IMR-90 (cell line): ENCODE data around the gene ZFP92. TPM values are rescaled to one million over a fixed set of nuclear protein-coding genes. Genes with fewer than 3 reads are reported as not detected.

ENCODE experiments used
- ATAC-seq: fragments of 200-7000 bp; cut with Tn5 transposase; 2 replicates; pipeline ENCODE4 v1.9.1; 2020; ENCODE audit warnings: low read depth, mild to moderate bottlenecking, moderate library complexity
- BruUV-seq: library from RNA; stranded (reverse); fragments of 400-500 nt; replicated peaks from 2 replicates; lab custom pipeline; 2021; lab: Mats Ljungman, UMichigan
- CTCF ChIA-PET: fragments of 300-600 bp; formaldehyde crosslinking; extraction: SDS; loops from one replicate; lab custom pipeline; 2021; ENCODE audit warnings: antibody characterized with exemption; lab: Yijun Ruan, JAX
- POLR2A ChIA-PET: fragments of 300-600 bp; sonication (Branson Sonifier 250); formaldehyde crosslinking; loops from one replicate; lab custom pipeline; 2022; ENCODE audit warnings: antibody characterized with exemption; ENCODE audit not compliant: unreplicated experiment; lab: Charles Lee
- DNase-seq: peaks from one replicate; pipeline ENCODE4 v3.0.0; 2013
- H2AFZ ChIP-seq: replicated peaks from 2 replicates; pipeline ENCODE3; 2013; ENCODE audit warnings: low read length, mild to moderate bottlenecking; ENCODE audit not compliant: poor library complexity
- H2AK5ac ChIP-seq: 2 replicates; pipeline ENCODE4 v1.6.1; 2013; ENCODE audit warnings: low read depth, low read length, inconsistent platforms
- H2AK9ac ChIP-seq: replicated peaks from 2 replicates; pipeline ENCODE3; 2013; ENCODE audit warnings: mild to moderate bottlenecking, low read depth, low read length, moderate library complexity; ENCODE audit not compliant: poor library complexity
- H2BK120ac ChIP-seq: 2 replicates; pipeline ENCODE4 v1.6.1; 2013; ENCODE audit warnings: low read depth, low read length, inconsistent platforms
- H2BK15ac ChIP-seq: 3 replicates; pipeline ENCODE4 v1.6.1; 2013; ENCODE audit warnings: low read depth, low read length, inconsistent platforms
- H2BK20ac ChIP-seq: 2 replicates; pipeline ENCODE4 v1.6.1; 2013; ENCODE audit warnings: low read depth, mild to moderate bottlenecking, inconsistent platforms, low read length, moderate library complexity
- H2BK5ac ChIP-seq: 2 replicates; pipeline ENCODE4 v1.6.1; 2013; ENCODE audit warnings: mild to moderate bottlenecking, low read depth, low read length, inconsistent platforms; ENCODE audit not compliant: poor library complexity, severe bottlenecking
- H3K14ac ChIP-seq: replicated peaks from 2 replicates; pipeline ENCODE4 v1.6.1; 2013; ENCODE audit warnings: low read depth, low read length, inconsistent platforms
- H3K18ac ChIP-seq: 2 replicates; pipeline ENCODE4 v1.6.1; 2013; ENCODE audit warnings: low read depth, low read length, control low read depth
- H3K23ac ChIP-seq: 2 replicates; pipeline ENCODE4 v1.6.1; 2013; ENCODE audit warnings: low read depth, low read length, inconsistent platforms
- H3K27ac ChIP-seq: 2 replicates; pipeline ENCODE4 v1.5.1; 2013; ENCODE audit warnings: mild to moderate bottlenecking, control low read depth, low read length; ENCODE audit not compliant: insufficient read depth
- H3K27me3 ChIP-seq: 2 replicates; pipeline ENCODE4 v1.6.1; 2013; ENCODE audit warnings: low read length; ENCODE audit not compliant: control insufficient read depth, insufficient read depth
- H3K36me3 ChIP-seq: 2 replicates; pipeline ENCODE4 v1.6.1; 2013; ENCODE audit warnings: low read length, mixed read lengths; ENCODE audit not compliant: control insufficient read depth, insufficient read depth
- H3K4ac ChIP-seq: 2 replicates; pipeline ENCODE4 v1.6.1; 2013; ENCODE audit warnings: low read depth, low read length, inconsistent platforms
- H3K4me1 ChIP-seq: 2 replicates; pipeline ENCODE4 v1.6.1; 2013; ENCODE audit warnings: low read length, mixed read lengths; ENCODE audit not compliant: control insufficient read depth, insufficient read depth
- H3K4me2 ChIP-seq: 2 replicates; pipeline ENCODE4 v1.6.1; 2013; ENCODE audit warnings: low read depth, mild to moderate bottlenecking, control low read depth, low read length, moderate library complexity
- H3K4me3 ChIP-seq: 2 replicates; pipeline ENCODE4 v1.5.1; 2013; ENCODE audit warnings: low read depth, mild to moderate bottlenecking, control low read depth, low read length, moderate library complexity; ENCODE audit not compliant: insufficient read depth
- H3K56ac ChIP-seq: 2 replicates; pipeline ENCODE4 v1.6.1; 2013; ENCODE audit warnings: low read length, inconsistent platforms; ENCODE audit not compliant: insufficient read depth; ENCODE audit errors: extremely low read depth
- H3K79me1 ChIP-seq, 2 experiments: 2 replicates each; pipeline ENCODE4 v1.6.1; 2013; ENCODE audit warnings: low read length in 2 of 2, inconsistent platforms in 1 of 2, low read depth in 1 of 2
- H3K9ac ChIP-seq: 2 replicates; pipeline ENCODE4 v1.6.1; 2013; ENCODE audit warnings: low read depth, low read length, control low read depth
- H3K9me1 ChIP-seq: 2 replicates; pipeline ENCODE4 v1.6.1; 2013; ENCODE audit warnings: low read length, inconsistent platforms; ENCODE audit not compliant: insufficient read depth
- H3K9me3 ChIP-seq: 2 replicates; pipeline ENCODE4 v1.6.1; 2013; ENCODE audit warnings: low read length; ENCODE audit not compliant: control insufficient read depth, insufficient read depth
- H4K20me1 ChIP-seq: 2 replicates; pipeline ENCODE4 v1.6.1; 2013; ENCODE audit warnings: low read length, inconsistent platforms; ENCODE audit not compliant: insufficient read depth
- H4K5ac ChIP-seq: 2 replicates; pipeline ENCODE4 v1.6.1; 2013; ENCODE audit warnings: mild to moderate bottlenecking, low read depth, low read length, control low read depth
- H4K8ac ChIP-seq, 2 experiments: 2 replicates each; pipeline ENCODE4 v1.6.1; 2013; ENCODE audit warnings: low read depth in 2 of 2, low read length in 2 of 2, control low read depth in 1 of 2, inconsistent platforms in 1 of 2
- H4K91ac ChIP-seq: 2 replicates; pipeline ENCODE4 v1.6.1; 2013; ENCODE audit warnings: low read depth, low read length, inconsistent platforms; ENCODE audit not compliant: insufficient read depth
- BHLHE40 ChIP-seq: fragments of 150-350 bp; IDR thresholded peaks from 2 replicates; pipeline ENCODE4 v1.6.1; 2016; ENCODE audit warnings: mild to moderate bottlenecking, low read depth, low read length
- CEBPB ChIP-seq: IDR thresholded peaks from 2 replicates; pipeline ENCODE4 v1.6.1; 2012; ENCODE audit warnings: low read depth, low read length, improper control_type of control experiment
- CHD1 ChIP-seq: IDR thresholded peaks from 2 replicates; pipeline ENCODE4 v1.6.1; 2012; ENCODE audit warnings: low read depth, low read length, improper control_type of control experiment
- CTCF ChIP-seq: conservative IDR thresholded peaks from 2 replicates; pipeline ENCODE4 v1.5.1; 2012; ENCODE audit warnings: mild to moderate bottlenecking, low read depth, low read length, improper control_type of control experiment
- MAZ ChIP-seq: IDR thresholded peaks from 2 replicates; pipeline ENCODE4 v1.6.1; 2012; ENCODE audit warnings: low read depth, mild to moderate bottlenecking, low read length, improper control_type of control experiment, moderate library complexity, borderline replicate concordance
- MXI1 ChIP-seq: IDR thresholded peaks from 2 replicates; pipeline ENCODE4 v1.6.1; 2012; ENCODE audit warnings: low read depth, mild to moderate bottlenecking, low read length, moderate library complexity, borderline replicate concordance
- RAD21 ChIP-seq: IDR thresholded peaks from 2 replicates; pipeline ENCODE4 v1.6.1; 2012; ENCODE audit warnings: low read length, improper control_type of control experiment
- RCOR1 ChIP-seq: IDR thresholded peaks from 2 replicates; pipeline ENCODE4 v1.6.1; 2012; ENCODE audit warnings: mild to moderate bottlenecking, low read length, improper control_type of control experiment; ENCODE audit not compliant: insufficient replicate concordance
- SMC3 ChIP-seq: fragments of 150-350 bp; IDR thresholded peaks from 2 replicates; pipeline ENCODE4 v1.6.1; 2016; ENCODE audit warnings: low read depth, mild to moderate bottlenecking, antibody characterized with exemption, low read length, moderate library complexity
- USF2 ChIP-seq: fragments of 150-350 bp; IDR thresholded peaks from 2 replicates; pipeline ENCODE4 v1.6.1; 2017; ENCODE audit warnings: mild to moderate bottlenecking, antibody characterized with exemption, low read length, low read depth
- WGBS, 2 experiments: methylation state at CpG; one replicate each; pipeline versions ENCODE4 v1.1.5 to v1.1.7; 2013; ENCODE audit warnings: missing lambda C conversion rate in 2 of 2; ENCODE audit not compliant: insufficient read length in 1 of 2; ENCODE audit errors: extremely low coverage in 2 of 2; 5-methylcytosine and 5-hydroxymethylcytosine counted together
- dilution Hi-C: fragments of 300-500 bp; cut with HindIII; formaldehyde crosslinking; loops from one replicate; pipeline ENCODE4 v1.14.3; 2018; ENCODE audit warnings: low sequenced_read_pairs; ENCODE audit not compliant: unreplicated experiment
- in situ Hi-C: fragments of 300-500 bp; cut with MboI; formaldehyde crosslinking; loops from 3 replicates; pipeline ENCODE4 v1.14.3; 2019; ENCODE audit warnings: low sequenced_read_pairs, inconsistent platforms, mixed read lengths
- intact Hi-C: fragments of 100-400 bp; cut with micrococcal nuclease; formaldehyde crosslinking; loops from 2 replicates; pipeline ENCODE4 v1.10.0; 2022
- polyA plus RNA-seq, 3 experiments: library from polyadenylated mRNA; depleted of rRNA; stranded (reverse); fragments of >200 nt; gene quantifications; 2 replicates each; pipeline ENCODE4 v1.2.3, GENCODE V29; 2012; ENCODE audit warnings: low replicate concordance in 1 of 3
- total RNA-seq: library from RNA; depleted of rRNA; stranded (reverse); fragments of >200 nt; gene quantifications from 2 replicates; pipeline ENCODE4 v1.2.3, GENCODE V29; 2012

ZFP92 gene
- total and polyA plus RNA-seq, 2 of the 4 experiments (the other 2 are of a cell fraction) = under 0.01 to 0.03 TPM

- Histone ChIP-seq H4K20me1 (no peaks in the 10 kb centered on the region), H4K8ac (no peak overlapping the region), H3K36me3 (no peaks in the 10 kb centered on the region), H2BK5ac (no peak overlapping the region), H2AK5ac (no peak overlapping the region), H3K27me3 (peaks cover 5% of the 10 kb centered on the region), H3K9me1 (no peaks in the 10 kb centered on the region), H2BK20ac (no peak overlapping the region), H2AFZ (no peak overlapping the region), H3K18ac (no peak overlapping the region), H3K4ac (no peak overlapping the region), H2BK120ac (no peak overlapping the region), H3K4me3 (no peak overlapping the region), H3K14ac (no peak overlapping the region), H3K4me1 (peaks cover 2% of the 10 kb centered on the region; the same call in 1 of the 2 replicates), H2AK9ac (no peak overlapping the region), H4K91ac (no peak overlapping the region), H3K56ac (no peak overlapping the region), H3K23ac (no peak overlapping the region), H3K9ac (no peak overlapping the region), H2BK15ac (no peak overlapping the region), H3K4me2 (no peak overlapping the region), H3K79me1 (no peaks in the 10 kb centered on the region), H3K27ac (no peak overlapping the region), H4K5ac (no peak overlapping the region), H3K9me3 (peaks cover 2% of the 10 kb centered on the region; the same call in 1 of the 2 replicates)
- dilution Hi-C loops = no loop called here
- in situ Hi-C loops = no loop called here
- DNase-seq (no peak), ATAC-seq (no peak)
- intact Hi-C loops = no loop called here
- POLR2A ChIA-PET = no interaction called here
- WGBS, 2 experiments = no CpG with 5 or more reads among the region's 4 CpGs
- TF ChIP-seq CHD1 (no peak), USF2 (no peak), RAD21 (no peak), RCOR1 (no peak), CTCF (no peak), MXI1 (no peak), MAZ (no peak), CEBPB (no peak), BHLHE40 (no peak), SMC3 (no peak)
- CTCF ChIA-PET = no interaction called here
- no TSS peak for BruUV-seq
These were observed 32.7 kb upstream of the ZFP92 start for GRCh38 chrX:153378607-153379006.
